Activated B cell treated with CpG ODN at 0.5 μM for 24 hours (primary cell): ENCODE measurements around the gene GDPGP1. TPM values are rescaled to one million over a fixed set of nuclear protein-coding genes. Genes with fewer than 3 reads are reported as not detected.
A peak's percentile ranks its signal among the peaks of the same experiment; 100 is the strongest.

Source experiments
- ATAC-seq: fragments of 200-7000 bp; cut with Tn5 transposase; one replicate; pipeline ENCODE4 v1.10.0; 2021; ENCODE audit warnings: low read depth, mild to moderate bottlenecking, moderate library complexity
- CTCF ChIA-PET: fragments of 350-600 bp; sonication (Branson Sonifier 250); formaldehyde crosslinking; loops from one replicate; lab custom pipeline; 2021; ENCODE audit warnings: antibody characterized with exemption; lab: Charles Lee
- POLR2A ChIA-PET: fragments of 350-600 bp; sonication (Branson Sonifier 250); formaldehyde crosslinking; loops from one replicate; lab custom pipeline; 2021; ENCODE audit warnings: antibody characterized with exemption; lab: Charles Lee
- DNase-seq: peaks from one replicate; pipeline ENCODE4 v3.0.0; 2022
- H3K27ac Mint-ChIP-seq: one replicate; pipeline ENCODE4 v1.8.0; 2020; ENCODE audit warnings: mixed read lengths
- H3K27me3 Mint-ChIP-seq: one replicate; pipeline ENCODE4 v1.8.0; 2021; ENCODE audit warnings: mixed read lengths
- H3K36me3 Mint-ChIP-seq: one replicate; pipeline ENCODE4 v1.8.0; 2021; ENCODE audit warnings: low read depth, mixed read lengths
- H3K4me1 Mint-ChIP-seq: one replicate; pipeline ENCODE4 v1.8.0; 2021; ENCODE audit warnings: mixed read lengths
- H3K4me3 Mint-ChIP-seq: one replicate; pipeline ENCODE4 v1.8.0; 2020; ENCODE audit warnings: mild to moderate bottlenecking, mixed read lengths
- H3K9me3 Mint-ChIP-seq: one replicate; pipeline ENCODE4 v1.8.0; 2020; ENCODE audit warnings: mixed read lengths
- CTCF ChIP-seq: fragments of 200-600 bp; IDR thresholded peaks from one replicate; pipeline ENCODE4 v1.8.0; 2022; ENCODE audit warnings: antibody characterized with exemption, mild to moderate bottlenecking
- intact Hi-C: fragments of 100-400 bp; cut with micrococcal nuclease; formaldehyde crosslinking; loops from one replicate; pipeline ENCODE4 v1.15.1; 2024
- total RNA-seq: library from RNA; stranded (reverse); gene quantifications from 2 replicates; pipeline ENCODE4 v1.2.3, GENCODE V29; 2022

Gene GDPGP1
- total RNA-seq, 1 donor from 2014 or later: 6.2 TPM

GRCh38 chr15:90227816-90228772, 5.9 kb upstream of the GDPGP1 start:
- TF ChIP-seq CTCF: no peak
- Mint-ChIP-seq H3K27ac (no peak overlapping the region), H3K4me1 (peaks cover 39% of the 10 kb centered on the region), H3K27me3 (no peaks in the 10 kb centered on the region), H3K9me3 (no peaks in the 10 kb centered on the region), H3K4me3 (no peak overlapping the region), H3K36me3 (peaks cover 77% of the 10 kb centered on the region)
- DNase-seq (no peak), ATAC-seq (no peak)
- ChIA-PET CTCF (interaction anchor here (0.5 to 0.9 kb wide), 2 partner anchors 10 to 664 kb away, joined by 4 read pairs; no protein-coding TSS in a partner anchor), POLR2A (interaction anchor here (0.6 to 1.1 kb wide), 2 partner anchors 31 to 158 kb away, joined by 3 read pairs; no protein-coding TSS in a partner anchor)
- intact Hi-C loops: no loop called here

- peaks cover 69% of the 10 kb centered on the region for H3K36me3 Mint-ChIP-seq
- peak overlapping the region; percentile 53 for H3K27ac Mint-ChIP-seq
- DNase-seq (no peak), ATAC-seq (no peak)
- H3K4me3 Mint-ChIP-seq: no peak overlapping the region
- ChIA-PET CTCF (interaction anchor here (0.5 kb wide), 1 partner anchor 665 kb away, joined by 4 read pairs; no protein-coding TSS in a partner anchor), POLR2A (no interaction called here)
- H3K9me3 Mint-ChIP-seq: no peaks in the 10 kb centered on the region
- intact Hi-C loops: no loop called here
- peaks cover 40% of the 10 kb centered on the region for H3K4me1 Mint-ChIP-seq
- H3K27me3 Mint-ChIP-seq: no peaks in the 10 kb centered on the region
- TF ChIP-seq CTCF: no peak
These were observed 5.0 kb upstream of the GDPGP1 start for GRCh38 chr15:90228960-90229359.

GRCh38 chr15:90230071-90230494, 3.9 kb upstream of the GDPGP1 start:
- H3K36me3 Mint-ChIP-seq: peaks cover 59% of the 10 kb centered on the region
- ChIA-PET POLR2A (interaction anchor here (1.7 to 4.9 kb wide), 5 partner anchors 16 to 39 kb away, joined by 6 to 63 read pairs (median 44); partner anchors contain the start of genes NGRN and SEMA4B), CTCF (interaction anchor here (0.9 to 2.1 kb wide), 2 partner anchors 16 to 36 kb away, joined by 3 to 6 read pairs; partner anchors contain the start of gene NGRN)
- H3K27ac Mint-ChIP-seq: peak overlapping the region; percentile 97
- H3K27me3 Mint-ChIP-seq: no peaks in the 10 kb centered on the region
- intact Hi-C loops: loop anchor here (5.0 kb wide), 5 partner anchors 128 to 702 kb away; partner anchors contain the start of genes BLM, HDDC3, IDH2 and PEX11A
- ATAC-seq (no peak), DNase-seq (no peak)
- H3K4me3 Mint-ChIP-seq: peak overlapping the region; percentile 24
- H3K4me1 Mint-ChIP-seq: peaks cover 49% of the 10 kb centered on the region
- no peaks in the 10 kb centered on the region for H3K9me3 Mint-ChIP-seq
- TF ChIP-seq CTCF: no peak

GRCh38 chr15:90230610-90231009, 3.4 kb upstream of the GDPGP1 start:
- no peaks in the 10 kb centered on the region for H3K9me3 Mint-ChIP-seq
- peaks cover 54% of the 10 kb centered on the region for H3K36me3 Mint-ChIP-seq
- POLR2A ChIA-PET: interaction anchor here (1.7 to 4.9 kb wide), 7 partner anchors 17 to 158 kb away, joined by 6 to 63 read pairs (median 43); partner anchors contain the start of genes IQGAP1, NGRN and SEMA4B
- peak overlapping the region; percentile 97 for H3K27ac Mint-ChIP-seq
- no peak for DNase-seq
- no peak for ATAC-seq
- intact Hi-C loops: loop anchor here (1.0 to 5.0 kb wide), 8 partner anchors 11 to 702 kb away; partner anchors contain the start of genes BLM, HDDC3, IDH2 and PEX11A
- CTCF ChIA-PET: interaction anchor here (0.9 to 4.2 kb wide), 4 partner anchors 10 to 69 kb away, joined by 3 to 44 read pairs (median 6); partner anchors contain the start of gene NGRN
- H3K27me3 Mint-ChIP-seq: no peaks in the 10 kb centered on the region
- H3K4me3 Mint-ChIP-seq: peak overlapping the region; percentile 86
- TF ChIP-seq CTCF: no peak
- H3K4me1 Mint-ChIP-seq: peaks cover 50% of the 10 kb centered on the region
